Stomach (tissue), 9 donors: ENCODE measurements around the gene RHBDL3. TPM values are rescaled to one million over a fixed set of nuclear protein-coding genes. Genes with fewer than 3 reads are reported as not detected.
A peak's percentile ranks its signal among the peaks of the same experiment; 100 is the strongest.

ENCODE experiments used
- DNase-seq, 2 donors: peaks; one replicate each; pipeline versions ENCODE4 v3.0.0 to v3.0.0-alpha.2; 2013 to 2019
- H3K27ac ChIP-seq, 5 donors: fragments of 200-600 bp in 4 of 5; sonication (generic) in 4 of 5; one replicate each; pipeline ENCODE4 v1.5.1; 2013 to 2019; ENCODE audit warnings: mild to moderate bottlenecking in 1 of 5, moderate library complexity in 1 of 5
- H3K27me3 ChIP-seq, 3 donors: fragments of 200-600 bp; sonication (generic); one replicate each; pipeline ENCODE4 v1.5.1; 2017 to 2019; ENCODE audit warnings: mixed run types in 1 of 3
- H3K36me3 ChIP-seq, 4 donors: fragments of 200-600 bp; sonication (generic); 1 replicate in 3 of 4; 2 replicates in 1 of 4; pipeline ENCODE4 v1.5.1; 2016 to 2019
- H3K4me1 ChIP-seq, 4 donors: fragments of 200-600 bp; sonication (generic); one replicate each; pipeline ENCODE4 v1.5.1; 2016 to 2019
- H3K4me3 ChIP-seq, 4 donors: fragments of 200-600 bp; sonication (generic) in 3 of 4; one replicate each; pipeline ENCODE4 v1.5.1; 2016 to 2019; ENCODE audit warnings: mild to moderate bottlenecking in 1 of 4
- H3K9me3 ChIP-seq, 4 donors: fragments of 200-600 bp; sonication (generic); one replicate each; pipeline ENCODE4 v1.5.1; 2016 to 2019
- CTCF ChIP-seq, 7 experiments: fragments of 450-650 bp in 4 of 7; fragments of 200-600 bp in 3 of 7; sonication (generic) in 3 of 7; IDR thresholded peaks; one replicate each; pipeline ENCODE4 v1.5.1; 2016 to 2019; ENCODE audit warnings: antibody characterized with exemption in 7 of 7, control low read depth in 2 of 7, mild to moderate bottlenecking in 1 of 7
- EP300 ChIP-seq: sonication (generic); formaldehyde crosslinking; IDR thresholded peaks from one replicate; pipeline ENCODE4 v1.6.1; 2017; ENCODE audit warnings: antibody characterized with exemption
- POLR2A ChIP-seq, 4 donors: fragments of 450-650 bp; IDR thresholded peaks; one replicate each; pipeline ENCODE4 v1.6.1; 2016; ENCODE audit warnings: antibody characterized with exemption in 4 of 4, control low read depth in 2 of 4, mild to moderate bottlenecking in 1 of 4, moderate library complexity in 1 of 4
- POLR2AphosphoS5 ChIP-seq, 3 donors: sonication (generic); formaldehyde crosslinking; IDR thresholded peaks; one replicate each; pipeline ENCODE4 v1.6.1; 2016; ENCODE audit warnings: antibody characterized with exemption in 3 of 3
- WGBS, 5 donors: extraction: QIAGEN DNeasy Blood & Tissue Kit in 3 of 5; methylation state at CpG; one replicate each; pipeline versions ENCODE4 v1.1.5 to v1.1.7; 2013 to 2018; 5-methylcytosine and 5-hydroxymethylcytosine counted together
- intact Hi-C: fragments of 100-400 bp; cut with DNase I; formaldehyde crosslinking; loops from one replicate; pipeline ENCODE4 v1.15.1; 2023; ENCODE audit warnings: low total_unique reads
- polyA plus RNA-seq, 3 donors: library from polyadenylated mRNA; stranded (reverse); fragments of 200-250 nt; gene quantifications; one replicate each; pipeline ENCODE4 v1.2.3, GENCODE V29; 2013
- total RNA-seq, 5 donors: library from RNA; depleted of rRNA; stranded (reverse); fragments of >200 nt; gene quantifications; one replicate each; pipeline versions ENCODE4 v1.1.0 to v1.2.3, GENCODE V29; 2014 to 2016
- donor health status: healthy with polysubstance abuse.
- donor health status: Bipolar disorder and iron deficiency.
- donor health status: healthy.

RHBDL3 gene
- total and polyA plus RNA-seq, 8 donors, result 0.31 to 15.2 (median 1.8) TPM; not detected in 2

GRCh38 chr17:32355649-32356377, 90.2 kb downstream of the RHBDL3 start:
- no peak for DNase-seq
- WGBS, 5 donors, result 36 to 46% (median 44%) methylated on average over 6 of the region's 6 CpGs
- H3K4me3 ChIP-seq, result peak overlapping the region in 2 of 4 donors; percentile 5 to 63
- intact Hi-C loops, result no loop called here
- TF ChIP-seq POLR2AphosphoS5 (IDR thresholded peaks at IDR 0.05) (no peak), EP300 (no peak), POLR2A (IDR thresholded peaks at IDR 0.05) (no peak), CTCF (IDR thresholded peaks at IDR 0.05) (no peak)
- H3K27me3 ChIP-seq, result no peaks in the 10 kb centered on the region
- peaks cover 43 to 87% (median 70%) of the 10 kb centered on the region in 4 donors for H3K4me1 ChIP-seq
- peaks cover 35 to 89% (median 87%) of the 10 kb centered on the region in 4 donors for H3K36me3 ChIP-seq
- H3K9me3 ChIP-seq, result no peaks in the 10 kb centered on the region
- peak overlapping the region in 1 of 5 donors; percentile 6 for H3K27ac ChIP-seq

GRCh38 chr17:32356378-32356743, 90.7 kb downstream of the RHBDL3 start:
- H3K9me3 ChIP-seq, result no peaks in the 10 kb centered on the region
- H3K27me3 ChIP-seq, result no peaks in the 10 kb centered on the region
- peaks cover 43 to 92% (median 70%) of the 10 kb centered on the region in 4 donors for H3K4me1 ChIP-seq
- DNase-seq, result no peak
- H3K4me3 ChIP-seq, result peak overlapping the region in 1 of 4 donors; percentile 63
- H3K27ac ChIP-seq, result no peak overlapping the region
- 88 to 92% (median 90%) methylated on average over 3 of the region's 3 CpGs for WGBS, 5 donors
- intact Hi-C loops, result no loop called here
- H3K36me3 ChIP-seq, result peaks cover 39 to 94% (median 92%) of the 10 kb centered on the region in 4 donors
- TF ChIP-seq CTCF (IDR thresholded peaks at IDR 0.05) (no peak), EP300 (no peak), POLR2A (IDR thresholded peaks at IDR 0.05) (no peak), POLR2AphosphoS5 (IDR thresholded peaks at IDR 0.05) (no peak)

- Histone ChIP-seq H3K27ac (no peak overlapping the region), H3K4me3 (no peak overlapping the region), H3K9me3 (no peaks in the 10 kb centered on the region), H3K27me3 (no peaks in the 10 kb centered on the region), H3K4me1 (peaks cover 40 to 92% (median 68%) of the 10 kb centered on the region in 4 donors), H3K36me3 (peaks cover 43 to 98% (median 96%) of the 10 kb centered on the region in 4 donors)
- 92 to 98% (median 95%) methylated on average over 5 of the region's 5 CpGs for WGBS, 5 donors
- TF ChIP-seq POLR2AphosphoS5 (IDR thresholded peaks at IDR 0.05) (no peak), POLR2A (IDR thresholded peaks at IDR 0.05) (no peak), CTCF (IDR thresholded peaks at IDR 0.05) (no peak), EP300 (no peak)
- intact Hi-C loops, result no loop called here
- no peak for DNase-seq
Observed at GRCh38 chr17:32356750-32357149, 91.1 kb downstream of the RHBDL3 start.

- no peaks in the 10 kb centered on the region for H3K9me3 ChIP-seq
- whole genome bisulfite sequencing, 5 donors, result 69 to 77% (median 73%) methylated on average over 8 of the region's 8 CpGs
- no peak overlapping the region for H3K4me3 ChIP-seq
- TF ChIP-seq EP300 (no peak), POLR2AphosphoS5 (IDR thresholded peaks at IDR 0.05) (no peak), POLR2A (IDR thresholded peaks at IDR 0.05) (no peak), CTCF (IDR thresholded peaks at IDR 0.05) (no peak)
- H3K4me1 ChIP-seq, result peaks cover 32 to 83% (median 60%) of the 10 kb centered on the region in 4 donors
- H3K27me3 ChIP-seq, result no peaks in the 10 kb centered on the region
- DNase-seq, result no peak
- intact Hi-C loops, result no loop called here
- no peak overlapping the region for H3K27ac ChIP-seq
- peaks cover 50 to 100% (median 99%) of the 10 kb centered on the region in 4 donors for H3K36me3 ChIP-seq
Observed at GRCh38 chr17:32357615-32358014, 92.0 kb downstream of the RHBDL3 start.
